Activated naive CD4-positive, alpha-beta T cell treated with anti-CD3 and anti-CD28 coated beads, Interleukin-2, amount 50 U/mL, for 72 hours (primary cell): ENCODE measurements around the gene ATP8B1. TPM values are rescaled to one million over a fixed set of nuclear protein-coding genes. Genes with fewer than 3 reads are reported as not detected.

Experiments
- total RNA-seq, 2 donors: library from RNA; stranded (reverse); gene quantifications; one replicate each; pipeline ENCODE4 v1.2.3, GENCODE V29; 2022

Gene ATP8B1
- total RNA-seq, 2 donors from 2014 or later: not detected

Other genes starting within 250 kb of the ATP8B1 start
- gene FECH, start 216.6 kb downstream of the ATP8B1 start, total RNA-seq: 10 to 100 TPM; 21.1 to 23.7 TPM
- 10 to 100 TPM; 75.8 to 87.6 TPM for gene NARS1, start 181.5 kb downstream of the ATP8B1 start, total RNA-seq
- gene NEDD4L, start 240.9 kb upstream of the ATP8B1 start, total RNA-seq: 1 to 10 TPM; 1.7 to 8.3 TPM